Measurements from ENCODE around the gene TRIM29.

Gene TRIM29

DNA sequence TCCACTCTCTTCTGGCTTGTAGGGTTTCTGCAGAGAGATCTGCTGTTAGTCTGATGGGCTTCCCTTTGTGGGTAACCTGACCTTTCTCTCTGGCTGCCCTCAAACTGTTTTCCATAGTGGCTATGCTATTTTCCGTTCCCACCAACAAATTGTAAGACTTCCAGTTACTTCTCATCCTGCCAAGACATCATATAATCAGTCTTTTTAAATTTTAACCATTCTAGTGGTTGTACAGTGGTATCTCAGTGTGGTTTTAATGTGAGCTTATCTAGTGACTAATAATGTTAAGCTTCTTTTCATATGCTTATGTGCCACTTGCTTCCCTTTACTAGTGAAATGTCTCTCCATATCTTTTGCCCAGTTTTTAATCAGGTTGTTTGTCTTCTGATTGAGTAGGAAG, 13.6 kb upstream of the TRIM29 start:
- Mint-ChIP-seq H3K36me3 (ENCODE audit: low read depth) (no peaks in the 10 kb centered on the region), H3K27me3 (ENCODE audit: low read depth) (peaks cover 32% of the 10 kb centered on the region), H3K4me1 (no peaks in the 10 kb centered on the region), H3K4me3 (no peak overlapping the region), H3K27ac (no peak overlapping the region), H3K9me3 (peaks cover 19% of the 10 kb centered on the region)
- TF ChIP-seq CTCF (IDR thresholded peaks at IDR 0.05; ENCODE audit: unreplicated experiment in 3 of 3), result no peak

DNA sequence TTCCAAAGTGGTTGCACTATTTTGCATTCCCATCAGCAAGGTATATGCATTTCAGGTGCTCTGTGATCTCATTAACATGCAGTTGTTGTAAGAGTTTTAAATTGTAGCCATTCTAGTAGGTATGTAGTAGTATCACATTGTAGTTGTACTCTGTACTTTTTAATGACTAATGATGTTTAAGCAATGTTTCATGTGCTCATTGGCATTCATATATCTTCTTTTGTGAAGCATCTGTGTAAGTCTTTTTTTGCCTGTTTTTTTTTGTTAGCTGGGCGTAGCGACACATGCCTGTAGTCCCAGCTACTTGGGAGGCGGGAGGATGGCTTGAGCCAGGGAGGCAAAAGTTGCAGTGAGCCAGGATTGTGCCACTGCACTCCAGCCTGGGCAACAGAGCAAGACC, 11.3 kb upstream of the TRIM29 start:
- H3K4me1 Mint-ChIP-seq, result no peaks in the 10 kb centered on the region
- no peak overlapping the region for H3K4me3 Mint-ChIP-seq
- H3K27ac Mint-ChIP-seq, result no peak overlapping the region
- H3K9me3 Mint-ChIP-seq, result peaks cover 10% of the 10 kb centered on the region
- H3K36me3 Mint-ChIP-seq (ENCODE audit: low read depth), result no peaks in the 10 kb centered on the region
- peaks cover 46% of the 10 kb centered on the region for H3K27me3 Mint-ChIP-seq (ENCODE audit: low read depth)
- TF ChIP-seq CTCF (IDR thresholded peaks at IDR 0.05; ENCODE audit: unreplicated experiment in 3 of 3), result no peak

GRCh38 chr11:120147950-120148270, 10.0 kb upstream of the TRIM29 start:
- peaks cover 10% of the 10 kb centered on the region for H3K9me3 Mint-ChIP-seq
- peaks cover 50% of the 10 kb centered on the region for H3K27me3 Mint-ChIP-seq (ENCODE audit: low read depth)
- H3K4me3 Mint-ChIP-seq, result no peak overlapping the region
- no peaks in the 10 kb centered on the region for H3K4me1 Mint-ChIP-seq
- no peak for TF ChIP-seq CTCF (IDR thresholded peaks at IDR 0.05; ENCODE audit: unreplicated experiment in 3 of 3)
- no peak overlapping the region for H3K27ac Mint-ChIP-seq
- no peaks in the 10 kb centered on the region for H3K36me3 Mint-ChIP-seq (ENCODE audit: low read depth)

DNA sequence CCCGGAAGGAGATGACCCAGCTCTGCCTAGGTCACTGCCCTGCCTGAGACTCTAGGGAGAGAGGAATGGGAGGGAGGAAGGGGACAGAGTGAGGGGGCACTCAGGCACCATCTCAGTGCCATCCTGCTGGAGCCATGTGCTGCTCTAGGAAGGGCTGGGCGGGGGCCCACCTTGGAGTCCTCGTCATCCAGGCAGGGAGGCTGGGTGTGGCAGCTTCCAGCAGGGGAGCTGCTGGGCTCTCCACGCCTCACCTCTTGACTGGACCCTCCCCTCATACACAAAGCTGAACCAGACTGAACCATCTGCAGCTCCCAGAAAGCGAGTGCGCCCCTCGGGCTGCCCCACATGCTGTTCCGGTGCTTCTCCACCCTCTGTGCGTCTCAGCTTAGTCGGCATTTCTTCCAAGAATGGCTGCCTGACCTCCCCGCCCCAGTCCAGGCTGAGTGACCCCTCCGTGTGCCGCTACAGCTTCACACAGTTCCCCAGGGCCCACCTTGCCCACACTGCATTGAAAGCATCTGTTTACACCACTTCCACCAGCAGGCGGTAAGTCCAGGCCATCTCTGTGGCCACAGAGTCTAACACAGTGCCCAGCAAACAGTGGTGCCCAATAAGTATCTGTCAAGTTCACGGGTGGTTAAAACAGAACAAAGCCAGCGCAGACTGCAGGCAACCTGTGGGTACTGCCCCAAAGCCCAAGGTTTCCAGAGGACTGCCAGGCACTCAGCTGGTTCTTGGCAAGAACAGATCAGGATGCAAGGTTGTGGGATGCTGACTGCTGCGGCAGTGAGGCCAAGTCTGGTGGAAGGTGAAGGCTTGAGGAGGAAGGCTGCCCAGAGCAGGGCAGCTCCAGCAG, 9.4 kb upstream of the TRIM29 start:
- Mint-ChIP-seq H3K36me3 (ENCODE audit: low read depth) (no peaks in the 10 kb centered on the region), H3K4me3 (no peak overlapping the region), H3K27me3 (ENCODE audit: low read depth) (peaks cover 50% of the 10 kb centered on the region), H3K9me3 (peaks cover 10% of the 10 kb centered on the region), H3K4me1 (no peaks in the 10 kb centered on the region), H3K27ac (no peak overlapping the region)
- no peak for TF ChIP-seq CTCF (IDR thresholded peaks at IDR 0.05; ENCODE audit: unreplicated experiment in 3 of 3)

- Mint-ChIP-seq H3K9me3 (peaks cover 7% of the 10 kb centered on the region), H3K4me1 (no peaks in the 10 kb centered on the region), H3K27me3 (ENCODE audit: low read depth) (peaks cover 55% of the 10 kb centered on the region)
Observed at GRCh38 chr11:120146413-120147093, 8.6 kb upstream of the TRIM29 start.

More at GRCh38 chr11:120146413-120147093, 8.6 kb upstream of the TRIM29 start:
- H3K36me3 Mint-ChIP-seq (ENCODE audit: low read depth), result no peaks in the 10 kb centered on the region
- no peak overlapping the region for H3K27ac Mint-ChIP-seq
- no peak overlapping the region for H3K4me3 Mint-ChIP-seq
- TF ChIP-seq CTCF (IDR thresholded peaks at IDR 0.05; ENCODE audit: unreplicated experiment in 3 of 3), result no peak
